Measurements from ENCODE around the gene SCN1B.

SCN1B gene

DNA sequence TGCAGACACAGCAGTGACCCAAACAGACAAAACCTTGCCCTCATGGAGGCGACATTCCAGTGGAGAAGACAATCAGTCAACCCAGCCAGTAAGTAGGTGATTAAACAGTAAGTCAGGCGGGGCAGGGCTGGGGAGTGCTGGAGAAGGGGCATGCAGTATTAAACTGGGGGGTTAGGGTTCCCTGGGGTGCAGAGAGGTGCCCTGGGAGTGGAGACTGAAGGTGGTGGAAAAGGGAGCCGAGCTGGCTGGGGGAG lies 54.2 kb downstream of the SCN1B start:
- TF ChIP-seq, protein P1, sequence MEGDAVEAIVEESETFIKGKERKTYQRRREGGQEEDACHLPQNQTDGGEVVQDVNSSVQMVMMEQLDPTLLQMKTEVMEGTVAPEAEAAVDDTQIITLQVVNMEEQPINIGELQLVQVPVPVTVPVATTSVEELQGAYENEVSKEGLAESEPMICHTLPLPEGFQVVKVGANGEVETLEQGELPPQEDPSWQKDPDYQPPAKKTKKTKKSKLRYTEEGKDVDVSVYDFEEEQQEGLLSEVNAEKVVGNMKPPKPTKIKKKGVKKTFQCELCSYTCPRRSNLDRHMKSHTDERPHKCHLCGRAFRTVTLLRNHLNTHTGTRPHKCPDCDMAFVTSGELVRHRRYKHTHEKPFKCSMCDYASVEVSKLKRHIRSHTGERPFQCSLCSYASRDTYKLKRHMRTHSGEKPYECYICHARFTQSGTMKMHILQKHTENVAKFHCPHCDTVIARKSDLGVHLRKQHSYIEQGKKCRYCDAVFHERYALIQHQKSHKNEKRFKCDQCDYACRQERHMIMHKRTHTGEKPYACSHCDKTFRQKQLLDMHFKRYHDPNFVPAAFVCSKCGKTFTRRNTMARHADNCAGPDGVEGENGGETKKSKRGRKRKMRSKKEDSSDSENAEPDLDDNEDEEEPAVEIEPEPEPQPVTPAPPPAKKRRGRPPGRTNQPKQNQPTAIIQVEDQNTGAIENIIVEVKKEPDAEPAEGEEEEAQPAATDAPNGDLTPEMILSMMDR (IDR thresholded peaks at IDR 0.05; ENCODE audit: control insufficient read depth, extremely low read depth, insufficient read depth) = no peak
- no peak overlapping the region for H3K4me3 ChIP-seq (ENCODE audit: low read depth, low read length)
- no peak for DNase-seq (ENCODE audit: low read depth)

DNA sequence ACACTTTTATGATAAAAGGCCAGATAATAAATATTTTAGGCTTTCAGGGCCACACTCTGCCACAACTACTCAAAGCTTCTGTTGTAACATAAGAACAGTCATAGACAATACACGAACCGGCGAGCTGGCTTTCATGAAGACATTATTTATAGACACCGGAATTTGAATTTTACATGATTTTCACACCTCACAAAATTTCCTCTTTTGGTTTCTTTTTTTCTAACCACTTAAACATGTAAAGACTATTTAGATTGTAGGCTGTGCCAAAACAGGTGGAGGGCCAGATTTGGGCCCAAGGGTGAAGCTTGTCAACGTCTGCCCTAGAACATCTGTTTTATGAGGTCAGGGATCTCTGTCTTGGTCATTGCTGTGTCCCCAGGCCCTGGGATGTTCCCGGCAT lies 55.7 kb downstream of the SCN1B start:
- H3K4me3 ChIP-seq (ENCODE audit: low read depth, low read length) = no peak overlapping the region

DNA sequence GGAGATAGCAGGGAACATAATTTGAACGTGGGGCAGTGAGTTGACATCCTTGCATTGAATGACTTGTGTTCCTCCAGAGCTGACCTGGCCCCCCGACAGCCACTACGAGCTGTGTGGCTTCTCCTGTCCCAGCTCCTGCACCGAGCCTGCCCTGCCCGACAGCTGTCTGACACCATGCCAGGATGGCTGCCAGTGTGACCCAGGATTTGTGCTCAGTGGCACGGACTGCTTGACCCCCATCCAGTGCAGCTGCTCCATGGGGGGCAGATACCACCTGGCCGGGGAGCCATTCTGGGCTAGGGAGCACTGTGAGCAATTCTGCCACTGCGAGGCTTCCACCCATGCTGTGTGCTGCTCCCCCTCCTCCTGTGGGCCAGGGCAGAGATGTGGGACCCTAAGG lies 56.2 kb downstream of the SCN1B start:
- H3K4me3 ChIP-seq (ENCODE audit: low read depth, low read length) = no peak overlapping the region
- DNase-seq (ENCODE audit: low read depth) = no peak
- TF ChIP-seq, protein P1 (IDR thresholded peaks at IDR 0.05; ENCODE audit: control insufficient read depth, extremely low read depth, insufficient read depth) = no peak

More for the DNA sequence above, 55.7 kb downstream of the SCN1B start:
- TF ChIP-seq, protein P1 (IDR thresholded peaks at IDR 0.05; ENCODE audit: control insufficient read depth, extremely low read depth, insufficient read depth) = no peak
- DNase-seq (ENCODE audit: low read depth) = no peak

DNA sequence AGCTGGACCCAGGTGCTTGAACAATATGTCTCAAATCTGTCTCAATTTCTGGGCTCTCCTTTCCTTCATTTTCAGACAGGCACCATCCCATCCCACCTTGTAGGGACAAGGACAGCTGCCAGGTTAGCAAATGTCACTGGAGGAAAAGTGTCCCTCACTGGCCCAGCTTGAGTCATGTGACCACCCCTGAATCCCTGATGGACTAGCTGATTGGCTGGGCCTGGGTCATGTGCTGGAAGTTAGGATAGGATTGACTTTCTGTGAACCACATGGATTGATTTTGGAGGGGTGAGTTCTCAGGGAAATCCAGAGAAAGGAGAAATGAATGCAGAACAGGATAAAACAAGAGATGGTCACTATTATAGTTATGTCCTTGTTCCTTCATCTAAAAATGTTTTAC lies 57.1 kb downstream of the SCN1B start:
- no peak for DNase-seq (ENCODE audit: low read depth)
- H3K4me3 ChIP-seq (ENCODE audit: low read depth, low read length) = no peak overlapping the region
- TF ChIP-seq, protein P1 (IDR thresholded peaks at IDR 0.05; ENCODE audit: control insufficient read depth, extremely low read depth, insufficient read depth) = no peak

DNA sequence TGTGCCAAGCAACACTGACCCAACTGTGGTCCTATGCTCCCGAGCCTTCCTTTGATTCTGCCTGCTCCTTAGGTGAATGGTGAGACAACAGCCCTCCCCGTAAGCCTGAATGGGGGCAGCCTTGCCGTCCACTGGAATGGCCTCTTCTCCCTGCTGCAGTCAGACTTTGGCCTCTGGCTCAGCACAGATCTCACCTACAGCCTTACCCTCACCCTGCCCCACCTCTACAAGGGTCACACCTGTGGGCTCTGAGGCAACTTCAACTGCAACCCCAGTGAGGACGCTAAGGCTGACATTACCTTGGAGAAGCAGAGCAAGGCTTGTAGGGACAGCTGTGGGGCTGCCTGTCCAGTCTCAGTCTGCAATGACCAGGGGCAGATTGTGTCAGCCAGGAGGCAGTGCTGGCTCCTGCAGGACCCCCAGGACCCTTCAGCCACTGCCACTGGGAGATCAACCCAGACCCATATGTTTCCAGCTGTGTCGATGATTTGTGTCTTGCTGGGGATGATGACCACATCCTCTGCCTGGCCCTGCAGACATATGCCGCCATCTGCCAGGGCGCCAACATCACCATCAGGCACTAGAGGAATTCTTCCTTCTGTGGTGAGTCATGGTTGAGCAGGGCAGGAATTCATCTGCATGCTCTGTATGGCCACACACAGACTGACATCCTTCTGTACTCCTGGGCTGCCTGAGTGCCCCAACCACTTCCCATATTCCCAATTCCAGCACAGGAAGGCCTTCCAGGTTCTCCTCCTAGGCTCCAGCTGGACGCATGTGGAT lies 58.1 kb downstream of the SCN1B start:
- TF ChIP-seq, protein P1 (IDR thresholded peaks at IDR 0.05; ENCODE audit: control insufficient read depth, extremely low read depth, insufficient read depth) = no peak
- no peak for DNase-seq (ENCODE audit: low read depth)
- H3K4me3 ChIP-seq (ENCODE audit: low read depth, low read length) = no peak overlapping the region

DNA sequence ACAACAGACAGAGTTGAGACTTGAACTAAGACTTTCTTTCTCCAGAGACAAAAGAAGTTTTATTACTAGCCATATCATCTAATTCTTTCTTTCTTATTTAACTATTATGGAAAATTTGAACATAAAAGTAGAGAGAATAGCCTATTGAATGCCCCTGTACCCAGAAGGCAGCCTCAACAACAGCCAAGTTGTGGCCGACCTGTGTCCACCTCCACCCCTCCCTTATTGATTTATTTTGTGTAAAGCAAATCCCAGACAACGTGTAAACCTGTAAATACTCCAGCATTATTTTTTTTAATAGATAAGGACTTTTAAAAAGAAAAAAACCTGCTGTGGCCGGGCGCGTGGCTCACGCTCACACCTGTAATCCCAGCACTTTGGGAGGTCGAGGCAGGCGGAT lies 59.3 kb downstream of the SCN1B start:
- H3K4me3 ChIP-seq (ENCODE audit: low read depth, low read length) = no peak overlapping the region
- TF ChIP-seq, protein P1 (IDR thresholded peaks at IDR 0.05; ENCODE audit: control insufficient read depth, extremely low read depth, insufficient read depth) = no peak
- DNase-seq (ENCODE audit: low read depth) = no peak
